Panc1 (cell line): ENCODE results near the gene TTC34. TPM values are rescaled to one million over a fixed set of nuclear protein-coding genes. Genes with fewer than 3 reads are reported as not detected.

ENCODE experiments used
- ATAC-seq: fragments of 200-7000 bp; cut with Tn5 transposase; 2 replicates; pipeline ENCODE4 v1.9.1; 2020; ENCODE audit warnings: mild to moderate bottlenecking, moderate library complexity
- BruUV-seq: library from RNA; stranded (reverse); fragments of 400-500 nt; replicated peaks from 2 replicates; lab custom pipeline; 2021; lab: Mats Ljungman, UMichigan
- CTCF ChIA-PET: fragments of 300-600 bp; sonication (Branson Sonifier 250); formaldehyde crosslinking; loops from one replicate; lab custom pipeline; 2022; ENCODE audit warnings: antibody characterized with exemption; lab: Charles Lee
- POLR2A ChIA-PET: fragments of 300-600 bp; sonication (Branson Sonifier 250); formaldehyde crosslinking; loops from one replicate; lab custom pipeline; 2022; ENCODE audit warnings: antibody characterized with exemption; lab: Charles Lee
- DNase-seq: peaks from one replicate; pipeline ENCODE4 v3.0.0-alpha.2; 2010; ENCODE audit warnings: low read depth, low spot score
- H3K27ac ChIP-seq: 2 replicates; pipeline ENCODE4 v1.5.1; 2011; ENCODE audit warnings: mild to moderate bottlenecking, low read length, inconsistent platforms
- H3K27me3 ChIP-seq: fragments of 200-500 bp; sonication (Bioruptor generic); 2 replicates; pipeline ENCODE4 v1.6.0; 2014; ENCODE audit warnings: low read length, inconsistent platforms; ENCODE audit not compliant: control insufficient read depth, insufficient read depth
- H3K36me3 ChIP-seq: fragments of 200-500 bp; sonication (Bioruptor generic); 2 replicates; pipeline ENCODE4 v1.5.1; 2014; ENCODE audit warnings: inconsistent platforms, mild to moderate bottlenecking, low read length, moderate library complexity; ENCODE audit not compliant: control insufficient read depth, insufficient read depth
- H3K4me1 ChIP-seq: 2 replicates; pipeline ENCODE4 v1.5.1; 2011; ENCODE audit warnings: inconsistent platforms, mild to moderate bottlenecking, low read length, moderate library complexity; ENCODE audit not compliant: control insufficient read depth, insufficient read depth
- H3K4me3 ChIP-seq, 2 experiments: 2 replicates each; pipeline ENCODE4 v1.5.1; 2011 to 2012; ENCODE audit warnings: low read depth in 2 of 2, low read length in 2 of 2, mild to moderate bottlenecking in 2 of 2, inconsistent platforms in 1 of 2, moderate library complexity in 1 of 2
- H3K9me3 ChIP-seq: fragments of 200-500 bp; sonication (Bioruptor generic); 2 replicates; pipeline ENCODE4 v1.5.1; 2014; ENCODE audit warnings: low read depth, mild to moderate bottlenecking, inconsistent platforms, low read length, moderate library complexity; ENCODE audit not compliant: control insufficient read depth, insufficient read depth
- CTCF ChIP-seq: fragments of 450-650 bp; IDR thresholded peaks from 2 replicates; pipeline ENCODE4 v1.5.1; 2017; ENCODE audit warnings: mild to moderate bottlenecking
- POLR2AphosphoS5 ChIP-seq: IDR thresholded peaks from 2 replicates; pipeline ENCODE4 v1.6.1; 2012; ENCODE audit warnings: mild to moderate bottlenecking, low read depth, low read length, moderate library complexity
- REST ChIP-seq, 2 experiments: IDR thresholded peaks; 2 replicates each; pipeline ENCODE4 v1.6.1; 2011 to 2012; ENCODE audit warnings: low read depth in 2 of 2, control low read depth in 1 of 2, low read length in 1 of 2, mild to moderate bottlenecking in 1 of 2, moderate library complexity in 1 of 2; ENCODE audit not compliant: insufficient read depth in 1 of 2
- SIN3A ChIP-seq: IDR thresholded peaks from 2 replicates; pipeline ENCODE4 v1.6.1; 2012; ENCODE audit warnings: low read depth, mild to moderate bottlenecking, low read length, moderate library complexity, borderline replicate concordance; ENCODE audit not compliant: insufficient read depth
- TCF7L2 ChIP-seq: IDR thresholded peaks from 2 replicates; pipeline ENCODE4 v1.6.1; 2011; ENCODE audit warnings: mild to moderate bottlenecking, low read depth, low read length, inconsistent platforms
- in situ Hi-C: cut with HindIII; loops from 2 replicates; pipeline ENCODE4 v1.10.0; 2016; ENCODE audit warnings: low sequenced_read_pairs, low pct_unique_long_range_greater_than_20kb
- intact Hi-C: fragments of 100-400 bp; cut with micrococcal nuclease; formaldehyde crosslinking; loops from one replicate; pipeline ENCODE4 v1.10.0; 2022; ENCODE audit not compliant: unreplicated experiment
- total RNA-seq: library from RNA; stranded (reverse); gene quantifications from one replicate; pipeline ENCODE4 v1.2.1, GENCODE V29; 2021; ENCODE audit not compliant: unreplicated experiment

TTC34 gene
- total RNA-seq, 1 experiment from 2014 or later: 1.5 TPM

GRCh38 chr1:2614145-2614544 is 187.3 kb downstream of the TTC34 start:
- TF ChIP-seq POLR2AphosphoS5 (no peak), SIN3A (no peak), TCF7L2 (no peak), CTCF (no peak), REST (IDR thresholded peaks at IDR 0.05; ENCODE audit: insufficient read depth in 1 of 2, low read depth in 2 of 2, low read length in 1 of 2) (no peak)
- Histone ChIP-seq H3K4me3 (no peak overlapping the region), H3K36me3 (no peaks in the 10 kb centered on the region), H3K4me1 (no peaks in the 10 kb centered on the region), H3K27me3 (peaks cover 15% of the 10 kb centered on the region), H3K27ac (no peak overlapping the region), H3K9me3 (no peaks in the 10 kb centered on the region)
- DNase-seq (no peak), ATAC-seq (no peak)
- intact Hi-C loops (no loop called here), in situ Hi-C loops (no loop called here)
- no TSS peak for BruUV-seq
- ChIA-PET CTCF (no interaction called here), POLR2A (no interaction called here)

DNA sequence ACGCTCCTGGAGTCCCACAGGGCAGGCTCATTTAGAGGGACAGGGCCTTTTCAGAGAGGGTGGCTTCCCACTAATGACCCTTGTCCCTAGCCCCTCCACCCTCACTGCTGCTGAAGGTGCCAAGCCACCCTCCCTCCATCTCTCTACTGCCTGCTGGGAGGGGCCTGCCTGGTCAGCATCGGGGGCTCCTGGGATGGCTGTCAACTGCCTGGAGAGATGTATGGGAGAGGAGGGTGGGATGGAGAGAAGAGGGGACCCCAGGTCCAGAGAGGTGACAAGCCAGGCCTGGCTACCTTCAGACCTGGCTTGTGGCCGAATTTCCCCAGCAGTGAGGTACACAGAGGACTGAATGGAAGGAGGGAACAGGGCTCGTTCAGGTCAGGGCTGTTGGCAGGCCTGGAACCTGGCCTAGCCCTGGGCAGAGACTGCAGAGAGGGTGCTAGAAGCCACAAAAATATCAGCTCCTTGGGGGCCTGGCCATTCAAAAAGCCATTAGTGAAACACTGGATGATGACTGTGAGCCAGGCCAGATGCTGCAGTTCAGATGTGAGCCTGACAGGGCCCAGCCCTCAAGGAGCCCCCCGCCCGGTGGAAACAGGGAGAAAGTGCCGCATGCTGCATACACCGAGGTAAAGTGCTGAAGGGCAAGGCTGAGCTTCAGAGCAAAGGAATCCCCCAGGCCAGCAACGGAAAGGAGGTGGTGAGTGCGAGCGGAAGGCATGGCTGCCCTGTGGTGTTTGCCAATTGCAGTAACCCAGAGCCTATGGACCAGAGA is 188.7 kb downstream of the TTC34 start:
- H3K4me1 ChIP-seq: no peaks in the 10 kb centered on the region
- TF ChIP-seq CTCF (no peak), TCF7L2 (no peak), POLR2AphosphoS5 (no peak), REST (IDR thresholded peaks at IDR 0.05; ENCODE audit: insufficient read depth in 1 of 2, low read depth in 2 of 2, low read length in 1 of 2) (no peak), SIN3A (no peak)
- H3K27ac ChIP-seq: no peak overlapping the region
- H3K36me3 ChIP-seq: no peaks in the 10 kb centered on the region
- DNase-seq (no peak), ATAC-seq (no peak)
- no peaks in the 10 kb centered on the region for H3K9me3 ChIP-seq
- H3K27me3 ChIP-seq: peaks cover 7% of the 10 kb centered on the region
- in situ Hi-C loops (no loop called here), intact Hi-C loops (no loop called here)
- ChIA-PET POLR2A (no interaction called here), CTCF (no interaction called here)
- no TSS peak for BruUV-seq
- no peak overlapping the region for H3K4me3 ChIP-seq
